ENCODE results near the gene IGF2R.
"Not testable (repeated sequence)": the region's sequence is repeated elsewhere in the genome, so short reads cannot be mapped to it uniquely, and the experiment has no call there.

Gene IGF2R

GRCh38 chr6:159952289-159953005 is 16.4 kb upstream of the IGF2R start:
- DNase-seq: no peak

GRCh38 chr6:159953091-159953601 is 15.7 kb upstream of the IGF2R start:
- no peak for DNase-seq

- no peak for DNase-seq
Measured at GRCh38 chr6:159955945-159956361, 12.9 kb upstream of the IGF2R start.

- no peak for DNase-seq
Measured at GRCh38 chr6:159957071-159957673, 11.7 kb upstream of the IGF2R start.

GRCh38 chr6:159959165-159959975 is 9.5 kb upstream of the IGF2R start:
- DNase-seq: no peak

GRCh38 chr6:159959976-159960384 is 8.9 kb upstream of the IGF2R start:
- no peak for DNase-seq

- DNase-seq: no peak
Measured at GRCh38 chr6:159960485-159960884, 8.4 kb upstream of the IGF2R start.

GRCh38 chr6:159961528-159961927 is 7.4 kb upstream of the IGF2R start:
- no peak for DNase-seq

GRCh38 chr6:159963111-159963510 is 5.8 kb upstream of the IGF2R start:
- no peak for DNase-seq

GRCh38 chr6:159964046-159964445 is 4.8 kb upstream of the IGF2R start:
- DNase-seq: no peak

- no peak for DNase-seq
Measured at GRCh38 chr6:159966339-159966738, 2.5 kb upstream of the IGF2R start.

- no peak for DNase-seq
Measured at GRCh38 chr6:159966981-159967380, 1.9 kb upstream of the IGF2R start.

GRCh38 chr6:159967621-159968020 is 1.3 kb upstream of the IGF2R start:
- DNase-seq: not testable (repeated sequence)

- no peak for DNase-seq
Measured at GRCh38 chr6:159969204-159969912, 476 bp downstream of the IGF2R start.

- DNase-seq: no peak
Measured at GRCh38 chr6:159969921-159970320, 1.0 kb downstream of the IGF2R start.

- DNase-seq: no peak
Measured at GRCh38 chr6:159970659-159971063, 1.8 kb downstream of the IGF2R start.

GRCh38 chr6:159971341-159972178 is 2.7 kb downstream of the IGF2R start:
- DNase-seq: no peak

GRCh38 chr6:159972506-159973268 is 3.8 kb downstream of the IGF2R start:
- no peak for DNase-seq

- DNase-seq: no peak
Measured at GRCh38 chr6:159973406-159973805, 4.5 kb downstream of the IGF2R start.

- no peak for DNase-seq
Measured at GRCh38 chr6:159973951-159974350, 5.1 kb downstream of the IGF2R start.

- no peak for DNase-seq
Measured at GRCh38 chr6:159974932-159975331, 6.0 kb downstream of the IGF2R start.
